ENCODE data around the gene ZNF554.

The ZNF554 gene

DNA sequence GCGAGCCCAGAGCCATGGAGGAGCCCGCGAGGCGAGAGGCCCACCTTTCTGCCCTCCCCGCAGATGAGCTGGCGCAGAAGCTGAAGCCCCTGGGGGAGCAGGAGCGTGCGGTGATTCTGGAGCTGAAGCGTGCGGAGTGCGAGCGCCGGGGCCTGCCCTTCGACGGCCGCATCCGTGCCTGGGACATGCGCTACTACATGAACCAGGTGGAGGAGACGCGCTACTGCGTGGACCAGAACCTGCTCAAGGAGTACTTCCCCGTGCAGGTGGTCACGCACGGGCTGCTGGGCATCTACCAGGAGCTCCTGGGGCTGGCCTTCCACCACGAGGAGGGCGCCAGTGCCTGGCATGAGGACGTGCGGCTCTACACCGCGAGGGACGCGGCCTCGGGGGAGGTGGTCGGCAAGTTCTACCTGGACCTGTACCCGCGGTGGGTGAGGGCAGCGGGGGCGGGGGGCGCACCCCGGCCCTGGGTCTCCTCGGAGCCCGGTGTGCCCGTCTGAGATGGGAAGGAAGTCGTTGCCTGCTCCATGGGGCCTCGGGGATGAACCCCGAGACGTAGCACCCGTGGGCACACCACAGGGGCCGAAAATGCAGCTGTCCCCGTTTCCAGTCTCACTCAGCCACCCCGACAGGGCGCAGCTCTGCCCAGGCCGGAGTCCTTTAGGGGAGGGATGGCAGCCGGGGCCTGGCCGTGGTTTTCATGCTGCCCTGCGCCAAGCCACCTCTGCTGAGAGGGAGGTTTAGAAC lies 12.1 kb upstream of the ZNF554 start:
- intact Hi-C loops (cut with DNase I; ENCODE audit: low total_unique reads) = no loop called here

DNA sequence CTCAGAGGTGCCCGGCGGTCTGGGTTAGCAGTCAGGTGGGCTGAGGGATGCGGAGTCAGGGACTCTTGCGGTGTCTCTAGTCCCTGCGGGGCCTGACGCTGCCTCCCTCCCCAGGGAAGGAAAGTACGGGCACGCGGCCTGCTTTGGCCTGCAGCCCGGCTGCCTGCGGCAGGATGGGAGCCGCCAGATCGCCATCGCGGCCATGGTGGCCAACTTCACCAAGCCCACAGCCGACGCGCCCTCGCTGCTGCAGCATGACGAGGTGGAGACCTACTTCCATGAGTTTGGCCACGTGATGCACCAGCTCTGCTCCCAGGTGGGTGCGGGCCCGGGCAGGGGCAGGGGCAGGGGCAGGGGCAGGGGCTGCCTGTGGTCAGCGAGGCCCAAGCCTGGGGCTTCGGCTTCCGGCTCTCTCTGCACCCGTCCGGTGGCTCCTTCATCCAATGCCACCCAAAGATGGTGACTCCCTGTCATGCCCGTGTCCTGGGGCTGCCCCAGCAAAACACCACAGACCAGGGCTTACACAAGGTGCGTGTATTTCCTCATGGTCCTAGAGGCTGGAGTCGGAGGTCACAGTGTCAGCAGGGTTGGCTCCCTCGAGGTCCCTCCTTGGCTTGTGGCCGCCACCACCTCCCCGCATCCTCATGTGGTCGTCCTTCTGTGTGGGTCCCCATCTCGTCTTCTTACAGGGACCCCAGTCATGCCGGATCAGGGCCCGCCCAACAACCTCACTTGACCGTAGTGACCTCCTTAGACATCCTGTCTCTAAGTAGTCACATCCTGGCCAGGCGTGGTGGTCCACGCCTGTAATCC lies 11.3 kb upstream of the ZNF554 start:
- no peak overlapping the region for H3K4me3 ChIP-seq
- no peak overlapping the region for H3K27ac ChIP-seq
- H3K9me3 ChIP-seq = no peaks in the 10 kb centered on the region
- peaks cover 4 to 100% (median 69%) of the 10 kb centered on the region in 3 donors for H3K36me3 ChIP-seq
- intact Hi-C loops (cut with DNase I; ENCODE audit: low total_unique reads) = no loop called here
- no peak for DNase-seq
- no peak for TF ChIP-seq CTCF (IDR thresholded peaks at IDR 0.05)
- H3K4me1 ChIP-seq = no peaks in the 10 kb centered on the region
- no peaks in the 10 kb centered on the region for H3K27me3 ChIP-seq

More for the DNA sequence above, 12.1 kb upstream of the ZNF554 start:
- Histone ChIP-seq H3K9me3 (no peaks in the 10 kb centered on the region), H3K27me3 (no peaks in the 10 kb centered on the region), H3K27ac (no peak overlapping the region), H3K4me1 (no peaks in the 10 kb centered on the region), H3K36me3 (peaks cover 4 to 100% (median 68%) of the 10 kb centered on the region in 3 donors), H3K4me3 (no peak overlapping the region)
- DNase-seq = no peak
- TF ChIP-seq CTCF (IDR thresholded peaks at IDR 0.05) = no peak

DNA sequence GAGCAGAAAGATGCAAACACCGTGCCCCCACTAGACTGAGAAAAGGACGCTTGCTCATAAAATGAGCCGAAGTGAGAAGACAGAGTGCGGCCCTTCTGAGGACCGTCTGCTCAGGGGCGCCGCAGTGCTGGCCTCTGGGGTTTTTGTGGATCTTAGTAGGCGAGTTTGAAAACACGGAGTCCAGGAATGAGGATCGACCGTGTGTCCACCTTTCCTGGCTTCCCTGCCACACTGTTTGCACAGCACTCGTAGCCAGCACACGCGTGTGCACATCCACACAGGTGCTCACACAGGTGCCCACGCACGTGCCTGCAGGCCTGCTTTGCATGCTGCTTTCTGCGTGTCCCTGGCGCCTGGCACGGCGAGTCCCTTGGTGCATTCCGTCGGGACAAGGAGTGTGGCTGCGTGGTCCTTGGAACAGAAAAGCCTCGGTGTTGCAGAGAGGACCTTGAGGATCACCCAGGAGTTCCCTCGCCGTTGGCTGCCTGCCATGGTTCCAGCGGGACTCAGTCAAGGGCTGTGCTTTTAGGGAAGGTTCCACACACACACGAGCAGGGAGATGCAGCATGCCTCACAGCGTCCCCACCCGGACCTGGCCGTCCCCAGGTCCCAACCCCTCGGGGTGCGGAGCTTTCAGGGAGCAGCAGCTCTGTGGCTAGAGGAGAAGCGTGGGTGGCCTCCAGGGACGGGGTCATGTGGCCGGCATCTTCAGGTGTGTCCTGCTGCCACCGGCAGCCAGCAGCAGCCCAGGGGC lies 10.1 kb upstream of the ZNF554 start:
- no peak for TF ChIP-seq CTCF (IDR thresholded peaks at IDR 0.05)
- intact Hi-C loops (cut with DNase I; ENCODE audit: low total_unique reads) = no loop called here
- Histone ChIP-seq H3K4me3 (no peak overlapping the region), H3K36me3 (peaks cover 4 to 99% (median 70%) of the 10 kb centered on the region in 3 donors), H3K4me1 (no peaks in the 10 kb centered on the region), H3K9me3 (no peaks in the 10 kb centered on the region), H3K27me3 (no peaks in the 10 kb centered on the region), H3K27ac (no peak overlapping the region)
- no peak for DNase-seq

- TF ChIP-seq CTCF (IDR thresholded peaks at IDR 0.05) = no peak
- no peaks in the 10 kb centered on the region for H3K27me3 ChIP-seq
- peaks cover 4 to 93% (median 65%) of the 10 kb centered on the region in 3 donors for H3K36me3 ChIP-seq
- H3K4me1 ChIP-seq = no peaks in the 10 kb centered on the region
- H3K9me3 ChIP-seq = no peaks in the 10 kb centered on the region
- intact Hi-C loops (cut with DNase I; ENCODE audit: low total_unique reads) = no loop called here
- no peak for DNase-seq
- no peak overlapping the region for H3K4me3 ChIP-seq
- no peak overlapping the region for H3K27ac ChIP-seq
Observed at GRCh38 chr19:2810141-2811091, 9.3 kb upstream of the ZNF554 start.
